Measurements from ENCODE around the gene GCLC. TPM values are rescaled to one million over a fixed set of nuclear protein-coding genes. Genes with fewer than 3 reads are reported as not detected.

GCLC gene
- total RNA-seq, 1 donor from 2014 or later = 16.4 TPM

- TF ChIP-seq, protein P1, sequence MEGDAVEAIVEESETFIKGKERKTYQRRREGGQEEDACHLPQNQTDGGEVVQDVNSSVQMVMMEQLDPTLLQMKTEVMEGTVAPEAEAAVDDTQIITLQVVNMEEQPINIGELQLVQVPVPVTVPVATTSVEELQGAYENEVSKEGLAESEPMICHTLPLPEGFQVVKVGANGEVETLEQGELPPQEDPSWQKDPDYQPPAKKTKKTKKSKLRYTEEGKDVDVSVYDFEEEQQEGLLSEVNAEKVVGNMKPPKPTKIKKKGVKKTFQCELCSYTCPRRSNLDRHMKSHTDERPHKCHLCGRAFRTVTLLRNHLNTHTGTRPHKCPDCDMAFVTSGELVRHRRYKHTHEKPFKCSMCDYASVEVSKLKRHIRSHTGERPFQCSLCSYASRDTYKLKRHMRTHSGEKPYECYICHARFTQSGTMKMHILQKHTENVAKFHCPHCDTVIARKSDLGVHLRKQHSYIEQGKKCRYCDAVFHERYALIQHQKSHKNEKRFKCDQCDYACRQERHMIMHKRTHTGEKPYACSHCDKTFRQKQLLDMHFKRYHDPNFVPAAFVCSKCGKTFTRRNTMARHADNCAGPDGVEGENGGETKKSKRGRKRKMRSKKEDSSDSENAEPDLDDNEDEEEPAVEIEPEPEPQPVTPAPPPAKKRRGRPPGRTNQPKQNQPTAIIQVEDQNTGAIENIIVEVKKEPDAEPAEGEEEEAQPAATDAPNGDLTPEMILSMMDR (conservative IDR thresholded peaks at IDR 0.05; ENCODE audit: low read depth, low read length) = no peak
- DNase-seq (ENCODE audit: low read depth) = no peak
These were observed 12.7 kb downstream of the GCLC start for GRCh38 chr6:53532061-53532797.

DNA sequence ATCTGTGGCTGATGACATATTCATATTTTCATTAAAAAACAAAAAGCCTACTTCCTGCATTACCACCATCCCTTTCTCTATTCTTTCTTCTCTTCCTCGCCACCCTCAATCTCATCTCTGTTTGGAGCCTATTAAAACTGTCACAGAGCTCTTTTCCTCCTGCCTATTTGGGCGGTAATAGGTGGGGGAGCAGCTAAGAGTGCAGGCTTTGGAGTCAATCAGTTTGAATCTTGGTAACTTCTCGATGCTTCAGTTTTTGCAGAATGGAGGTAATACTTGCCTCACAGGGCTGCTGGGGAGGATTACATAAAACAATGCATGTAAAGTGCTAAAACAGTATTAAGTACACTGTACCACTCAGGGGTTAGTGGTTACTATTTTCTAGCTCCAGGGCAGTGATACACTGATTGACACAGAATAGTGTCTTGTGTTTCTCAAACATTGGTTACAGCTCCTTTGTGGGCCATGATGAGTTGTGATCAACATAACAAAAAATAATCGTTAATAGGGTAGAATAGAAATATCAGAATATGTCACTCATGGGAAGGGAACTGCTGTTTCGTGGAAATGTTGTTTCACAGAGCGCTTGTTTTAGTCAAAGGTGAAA lies 14.0 kb downstream of the GCLC start:
- no peak overlapping the region for H3K4me3 ChIP-seq (ENCODE audit: low read depth, low read length)
- DNase-seq (ENCODE audit: low read depth) = no peak

More at GRCh38 chr6:53532061-53532797, 12.7 kb downstream of the GCLC start:
- no peak overlapping the region for H3K4me3 ChIP-seq (ENCODE audit: low read depth, low read length)

GRCh38 chr6:53530346-53530745 lies 14.6 kb downstream of the GCLC start:
- TF ChIP-seq, protein P1 (conservative IDR thresholded peaks at IDR 0.05; ENCODE audit: low read depth, low read length) = no peak
- H3K4me3 ChIP-seq (ENCODE audit: low read depth, low read length) = no peak overlapping the region
- DNase-seq (ENCODE audit: low read depth) = no peak

More for the DNA sequence above, 14.0 kb downstream of the GCLC start:
- TF ChIP-seq, protein P1 (conservative IDR thresholded peaks at IDR 0.05; ENCODE audit: low read depth, low read length) = no peak

DNA sequence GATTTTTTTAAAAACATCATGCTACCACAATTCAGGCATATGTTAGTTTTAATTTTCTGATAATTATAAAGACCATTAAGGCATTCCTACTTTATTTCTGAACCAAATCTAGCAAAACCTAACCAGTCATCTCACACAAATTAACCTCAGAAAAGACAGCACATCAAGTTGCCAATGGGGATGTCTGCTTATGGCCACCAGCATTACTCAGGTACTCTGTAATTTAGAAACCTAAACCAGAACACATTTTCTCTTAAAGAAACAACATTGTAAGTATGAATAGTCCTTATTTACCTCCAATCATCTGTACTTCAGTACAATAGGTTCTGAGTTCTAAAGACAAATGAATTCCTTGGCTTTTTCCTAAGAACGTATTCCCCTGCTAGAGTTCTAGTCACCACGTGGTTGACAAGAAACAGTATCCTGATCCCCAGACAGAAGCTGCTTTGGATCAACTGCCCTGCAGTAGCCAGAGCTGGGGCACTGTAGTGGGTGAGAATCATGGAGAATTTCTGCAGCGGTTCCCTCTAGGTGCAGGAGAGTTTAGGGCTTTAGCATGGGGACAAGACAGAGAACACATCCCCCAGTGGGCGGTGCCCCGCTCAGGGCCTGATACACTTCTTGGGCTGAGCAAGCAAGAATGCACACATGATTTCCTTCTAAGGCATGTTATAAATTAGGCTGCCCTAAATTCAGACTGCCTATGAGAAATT lies 15.4 kb downstream of the GCLC start:
- TF ChIP-seq, protein P1 (conservative IDR thresholded peaks at IDR 0.05; ENCODE audit: low read depth, low read length) = no peak
- no peak for DNase-seq (ENCODE audit: low read depth)
- no peak overlapping the region for H3K4me3 ChIP-seq (ENCODE audit: low read depth, low read length)

DNA sequence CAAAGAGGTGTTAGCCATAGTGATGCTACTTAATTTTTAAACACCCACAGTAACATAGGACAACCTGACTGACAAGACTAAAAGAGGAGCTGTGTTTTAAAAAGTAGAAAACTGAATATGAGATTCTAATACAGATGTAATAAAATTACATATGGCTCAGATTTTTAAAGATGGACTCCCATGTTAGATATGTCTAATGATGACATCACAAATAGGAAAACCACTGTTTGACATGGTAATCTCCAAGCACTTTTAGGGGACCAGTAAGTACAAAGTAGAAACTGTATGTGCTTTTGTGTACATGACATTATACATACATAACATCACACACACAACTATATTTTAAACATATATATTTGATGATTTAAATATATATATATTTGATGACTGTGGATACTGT lies 16.8 kb downstream of the GCLC start:
- TF ChIP-seq, protein P1 (conservative IDR thresholded peaks at IDR 0.05; ENCODE audit: low read depth, low read length) = no peak
- no peak for DNase-seq (ENCODE audit: low read depth)
- no peak overlapping the region for H3K4me3 ChIP-seq (ENCODE audit: low read depth, low read length)

DNA sequence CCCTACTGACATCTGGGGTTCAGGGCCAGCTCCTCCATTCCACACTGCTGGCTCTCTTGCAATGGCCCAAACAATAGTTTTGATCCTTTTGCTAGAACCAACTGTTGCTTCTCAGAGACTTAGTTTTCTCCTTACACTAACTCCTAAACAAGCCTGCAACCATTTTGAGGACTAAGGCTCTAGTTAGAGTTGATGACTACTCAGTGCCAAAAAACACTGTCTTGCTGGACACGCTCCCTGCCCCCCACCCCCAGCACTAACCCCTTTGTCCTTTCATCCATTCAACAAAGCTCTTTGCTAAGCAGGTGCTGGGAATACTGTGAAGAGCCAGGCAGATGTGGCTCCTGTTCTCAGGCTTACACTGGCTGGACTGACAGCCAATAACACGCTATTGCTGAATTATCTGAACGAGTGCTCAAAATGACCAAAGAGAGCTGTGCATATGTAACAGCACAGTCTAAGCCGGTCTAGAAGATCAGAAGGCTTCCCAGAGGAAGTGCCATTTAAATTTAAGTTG lies 17.6 kb downstream of the GCLC start:
- no peak overlapping the region for H3K4me3 ChIP-seq (ENCODE audit: low read depth, low read length)
- TF ChIP-seq, protein P1 (conservative IDR thresholded peaks at IDR 0.05; ENCODE audit: low read depth, low read length) = no peak
- DNase-seq (ENCODE audit: low read depth) = no peak
